PC-3 (cell line): ENCODE data around the gene EPHA2. TPM values are rescaled to one million over a fixed set of nuclear protein-coding genes. Genes with fewer than 3 reads are reported as not detected.

Source experiments
- ATAC-seq: fragments of 200-7000 bp; cut with Tn5 transposase; 2 replicates; pipeline ENCODE4 v1.9.1; 2020; ENCODE audit warnings: mild to moderate bottlenecking, moderate library complexity
- BruUV-seq: library from RNA; stranded (reverse); fragments of 400-500 nt; replicated peaks from 2 replicates; lab custom pipeline; 2021; lab: Mats Ljungman, UMichigan
- CTCF ChIA-PET: fragments of 300-600 bp; sonication (Branson Sonifier 250); formaldehyde crosslinking; loops from one replicate; lab custom pipeline; 2022; ENCODE audit warnings: antibody characterized with exemption; lab: Charles Lee
- POLR2A ChIA-PET: fragments of 300-600 bp; sonication (Branson Sonifier 250); formaldehyde crosslinking; loops from one replicate; lab custom pipeline; 2022; ENCODE audit warnings: antibody characterized with exemption; ENCODE audit not compliant: unreplicated experiment; lab: Charles Lee
- DNase-seq: peaks from one replicate; pipeline ENCODE4 v3.0.0-alpha.2; 2015
- H2AFZ ChIP-seq: fragments of 300-600 bp; sonication (generic); 2 replicates; pipeline ENCODE4 v1.6.0; 2016; ENCODE audit warnings: antibody characterized with exemption, low read length
- H3F3A ChIP-seq: fragments of 300-600 bp; sonication (generic); one replicate; pipeline ENCODE4 v1.6.0; 2017; ENCODE audit warnings: antibody characterized with exemption, low read length, control low read depth, mild to moderate bottlenecking; ENCODE audit not compliant: unreplicated experiment
- H3K27ac ChIP-seq: fragments of 300-600 bp; sonication (generic); 2 replicates; pipeline ENCODE4 v1.5.1; 2016; ENCODE audit warnings: mild to moderate bottlenecking, low read length
- H3K27me3 ChIP-seq: fragments of 300-600 bp; sonication (generic); 2 replicates; pipeline ENCODE4 v1.6.1; 2016; ENCODE audit warnings: low read length, mixed read lengths
- H3K36me3 ChIP-seq: fragments of 300-600 bp; sonication (generic); 2 replicates; pipeline ENCODE4 v1.6.1; 2016; ENCODE audit warnings: low read depth, mixed run types, low read length, mixed read lengths
- H3K4me1 ChIP-seq: fragments of 300-600 bp; sonication (generic); 2 replicates; pipeline ENCODE4 v1.5.1; 2016; ENCODE audit warnings: low read length; ENCODE audit not compliant: insufficient read depth
- H3K4me2 ChIP-seq: fragments of 300-600 bp; sonication (generic); 2 replicates; pipeline ENCODE4 v1.6.0; 2016; ENCODE audit warnings: low read length
- H3K4me3 ChIP-seq: fragments of 300-600 bp; sonication (generic); 2 replicates; pipeline ENCODE4 v1.5.1; 2016; ENCODE audit warnings: mild to moderate bottlenecking, low read length, mixed read lengths
- H3K79me2 ChIP-seq: fragments of 300-600 bp; sonication (generic); 2 replicates; pipeline ENCODE4 v1.6.1; 2017; ENCODE audit warnings: low read length, mixed read lengths
- H3K9ac ChIP-seq: fragments of 300-600 bp; sonication (generic); 2 replicates; pipeline ENCODE4 v1.6.0; 2016; ENCODE audit warnings: mild to moderate bottlenecking, low read length
- H3K9me2 ChIP-seq: fragments of 300-600 bp; sonication (generic); replicated peaks from 2 replicates; pipeline ENCODE4 v1.6.1; 2016; ENCODE audit warnings: mixed run types, low read length, mixed read lengths
- H3K9me3 ChIP-seq: fragments of 300-600 bp; sonication (generic); 2 replicates; pipeline ENCODE4 v1.6.1; 2016; ENCODE audit warnings: low read length, mixed read lengths
- H4K20me1 ChIP-seq: fragments of 300-600 bp; sonication (generic); 2 replicates; pipeline ENCODE4 v1.6.1; 2016; ENCODE audit warnings: low read length, mixed read lengths
- EZH2 ChIP-seq: fragments of 300-600 bp; sonication (generic); IDR thresholded peaks from one replicate; pipeline ENCODE4 v1.6.1; 2017; ENCODE audit warnings: antibody characterized with exemption, mild to moderate bottlenecking, low read length; ENCODE audit not compliant: unreplicated experiment
- EZH2phosphoT487 ChIP-seq: fragments of 300-600 bp; sonication (generic); IDR thresholded peaks from 2 replicates; pipeline ENCODE4 v1.6.1; 2018; ENCODE audit warnings: mild to moderate bottlenecking, antibody characterized with exemption, low read length, borderline replicate concordance
- intact Hi-C: fragments of 100-400 bp; cut with micrococcal nuclease; formaldehyde crosslinking; loops from 2 replicates; pipeline ENCODE4 v1.9.0; 2023
- total RNA-seq: library from RNA; depleted of rRNA; stranded (reverse); fragments of >200 nt; gene quantifications from 2 replicates; pipeline ENCODE4 v1.2.3, GENCODE V29; 2014
- TF ChIP-seq, protein P1 (sequence below): fragments of 300-600 bp; sonication (generic); conservative IDR thresholded peaks from 2 replicates; pipeline ENCODE4 v1.5.1; 2017; ENCODE audit warnings: antibody characterized with exemption, low read depth, mild to moderate bottlenecking, low read length

EPHA2 gene
- total RNA-seq, 1 experiment from 2014 or later, result 459 TPM

DNA sequence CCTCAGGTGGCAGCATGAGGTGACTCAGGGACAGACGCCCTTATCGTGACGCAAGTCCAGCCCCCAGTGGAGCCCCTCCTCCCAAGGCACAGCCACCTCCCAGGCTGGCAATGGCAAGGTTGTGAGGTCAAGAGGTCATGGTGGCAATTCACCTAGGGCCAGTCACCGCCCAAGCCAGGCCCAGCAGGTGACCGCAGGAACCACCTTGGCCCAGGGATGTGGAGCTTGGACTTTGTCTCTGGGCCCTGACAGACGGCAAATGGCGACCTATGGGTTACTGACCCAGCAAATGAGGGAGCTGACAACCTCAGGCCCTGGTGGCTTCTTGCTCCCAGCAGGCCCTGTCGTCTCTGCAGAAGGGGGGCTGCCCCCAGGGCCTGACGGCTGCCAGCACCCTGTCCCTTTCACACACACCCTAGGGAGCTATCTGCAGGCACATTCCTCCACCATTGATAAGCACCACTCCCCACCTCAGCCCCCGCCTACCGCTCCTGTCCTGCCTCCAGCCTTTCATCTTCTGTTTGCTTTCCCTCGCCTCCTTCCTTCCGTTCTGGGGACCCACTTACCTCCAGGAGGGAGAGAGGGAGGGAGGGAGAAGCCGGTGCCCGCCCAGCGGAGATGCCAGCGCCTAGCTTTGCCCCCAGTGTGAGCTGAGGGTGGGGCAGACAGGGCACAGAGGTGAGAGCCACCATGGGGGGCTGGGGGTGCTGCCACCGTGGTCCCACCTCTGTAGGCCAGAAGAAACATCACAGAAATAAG is 12.1 kb downstream of the EPHA2 start:
- peaks cover 11% of the 10 kb centered on the region for H4K20me1 ChIP-seq
- intact Hi-C loops, result no loop called here
- peaks cover 100% of the 10 kb centered on the region for H3K4me1 ChIP-seq
- H3K9me2 ChIP-seq, result no peaks in the 10 kb centered on the region
- peak; percentile 11 for ATAC-seq
- POLR2A ChIA-PET, result interaction anchor here (0.6 to 2.5 kb wide), 5 partner anchors 13 to 348 kb away, joined by 3 to 22 read pairs (median 5); partner anchors contain the start of gene EPHA2
- H3K36me3 ChIP-seq, result peaks cover 65% of the 10 kb centered on the region
- peak overlapping the region; percentile 97 for H3K27ac ChIP-seq
- no peaks in the 10 kb centered on the region for H3K27me3 ChIP-seq
- H3F3A ChIP-seq, result peaks cover 35% of the 10 kb centered on the region
- H2AFZ ChIP-seq, result no peak overlapping the region
- H3K4me3 ChIP-seq, result peak overlapping the region; percentile 83; the same call in 1 of the 2 replicates
- H3K79me2 ChIP-seq, result peaks cover 100% of the 10 kb centered on the region
- BruUV-seq, result no TSS peak
- CTCF ChIA-PET, result interaction anchor here (0.7 kb wide), 1 partner anchor 65 kb away, joined by 4 read pairs; no protein-coding TSS in a partner anchor
- H3K4me2 ChIP-seq, result peak overlapping the region; percentile 96
- DNase-seq, result peak; percentile 96
- H3K9me3 ChIP-seq, result no peaks in the 10 kb centered on the region
- peak overlapping the region; percentile 77 for H3K9ac ChIP-seq
- TF ChIP-seq, protein P1, sequence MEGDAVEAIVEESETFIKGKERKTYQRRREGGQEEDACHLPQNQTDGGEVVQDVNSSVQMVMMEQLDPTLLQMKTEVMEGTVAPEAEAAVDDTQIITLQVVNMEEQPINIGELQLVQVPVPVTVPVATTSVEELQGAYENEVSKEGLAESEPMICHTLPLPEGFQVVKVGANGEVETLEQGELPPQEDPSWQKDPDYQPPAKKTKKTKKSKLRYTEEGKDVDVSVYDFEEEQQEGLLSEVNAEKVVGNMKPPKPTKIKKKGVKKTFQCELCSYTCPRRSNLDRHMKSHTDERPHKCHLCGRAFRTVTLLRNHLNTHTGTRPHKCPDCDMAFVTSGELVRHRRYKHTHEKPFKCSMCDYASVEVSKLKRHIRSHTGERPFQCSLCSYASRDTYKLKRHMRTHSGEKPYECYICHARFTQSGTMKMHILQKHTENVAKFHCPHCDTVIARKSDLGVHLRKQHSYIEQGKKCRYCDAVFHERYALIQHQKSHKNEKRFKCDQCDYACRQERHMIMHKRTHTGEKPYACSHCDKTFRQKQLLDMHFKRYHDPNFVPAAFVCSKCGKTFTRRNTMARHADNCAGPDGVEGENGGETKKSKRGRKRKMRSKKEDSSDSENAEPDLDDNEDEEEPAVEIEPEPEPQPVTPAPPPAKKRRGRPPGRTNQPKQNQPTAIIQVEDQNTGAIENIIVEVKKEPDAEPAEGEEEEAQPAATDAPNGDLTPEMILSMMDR, result no peak
- TF ChIP-seq EZH2, result no peak
- TF ChIP-seq EZH2phosphoT487, result no peak

DNA sequence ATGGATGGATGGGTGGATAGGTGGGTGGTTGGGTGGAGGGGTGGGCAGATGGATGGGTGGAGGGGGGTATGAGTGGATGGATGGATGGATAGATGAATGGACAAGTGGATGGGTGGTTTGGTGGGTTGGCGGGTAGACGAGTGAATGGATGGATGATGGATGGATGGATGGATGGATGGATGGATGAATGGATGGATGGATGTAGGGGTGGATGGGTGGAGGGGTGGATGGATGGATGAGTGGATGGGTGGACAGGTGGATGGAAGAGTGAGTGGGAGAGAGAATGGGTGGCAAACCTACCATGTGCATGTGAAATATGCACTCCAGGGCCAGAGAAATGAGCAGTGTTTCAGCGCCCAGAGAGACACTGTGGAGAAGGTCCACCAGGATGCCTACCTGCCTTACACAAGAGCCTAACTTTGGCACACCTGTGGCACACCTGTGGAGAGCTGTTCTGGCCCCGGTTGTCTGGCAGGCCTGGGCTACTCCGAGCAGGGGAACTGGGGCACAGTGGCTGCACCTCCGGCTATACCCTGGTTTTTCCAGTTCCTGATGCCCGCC is 12.8 kb downstream of the EPHA2 start:
- Histone ChIP-seq H3K9me2 (no peaks in the 10 kb centered on the region), H3K4me2 (peak overlapping the region; percentile 96), H3K9ac (peak overlapping the region; percentile 77), H3F3A (peaks cover 37% of the 10 kb centered on the region), H2AFZ (no peak overlapping the region), H3K79me2 (peaks cover 100% of the 10 kb centered on the region), H3K27me3 (no peaks in the 10 kb centered on the region), H3K9me3 (no peaks in the 10 kb centered on the region), H4K20me1 (peaks cover 10% of the 10 kb centered on the region), H3K4me3 (no peak overlapping the region), H3K4me1 (peaks cover 100% of the 10 kb centered on the region), H3K27ac (peak overlapping the region; percentile 97), H3K36me3 (peaks cover 65% of the 10 kb centered on the region)
- 0 out of 2 replicates have a peak, but pooled peaks have one; percentile 0 for ATAC-seq
- TF ChIP-seq, protein P1, result no peak
- TF ChIP-seq EZH2phosphoT487, result no peak
- no peak for TF ChIP-seq EZH2
- intact Hi-C loops, result no loop called here
- no TSS peak for BruUV-seq
- CTCF ChIA-PET, result no interaction called here
- POLR2A ChIA-PET, result interaction anchor here (1.2 to 2.5 kb wide), 2 partner anchors 13 to 22 kb away, joined by 8 to 22 read pairs; partner anchors contain the start of gene EPHA2
- DNase-seq, result no peak
